ENCODE data around the gene CFAP206.
"Not testable (repeated sequence)": the region's sequence is repeated elsewhere in the genome, so short reads cannot be mapped to it uniquely, and the experiment has no call there.

The CFAP206 gene

DNA sequence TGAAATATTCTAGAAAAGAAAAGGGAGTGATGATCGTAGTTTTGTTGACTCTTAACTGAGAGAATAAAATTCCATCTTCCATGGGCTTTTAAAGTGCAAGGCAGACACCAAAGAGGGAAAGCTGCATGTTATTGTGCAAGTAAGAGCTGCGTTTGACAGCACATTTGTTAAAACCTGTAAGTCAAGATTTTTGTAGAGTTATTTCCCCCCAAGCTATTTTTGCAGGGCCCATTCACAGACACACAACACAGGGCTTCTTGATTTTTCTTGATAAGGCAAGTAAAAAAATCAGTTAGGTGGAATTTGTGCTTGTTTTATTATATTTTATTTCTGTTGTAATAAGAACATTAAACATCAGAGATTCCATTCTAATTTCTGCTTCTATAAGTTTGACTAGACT, 13.8 kb downstream of the CFAP206 start:
- DNase-seq = no peak

DNA sequence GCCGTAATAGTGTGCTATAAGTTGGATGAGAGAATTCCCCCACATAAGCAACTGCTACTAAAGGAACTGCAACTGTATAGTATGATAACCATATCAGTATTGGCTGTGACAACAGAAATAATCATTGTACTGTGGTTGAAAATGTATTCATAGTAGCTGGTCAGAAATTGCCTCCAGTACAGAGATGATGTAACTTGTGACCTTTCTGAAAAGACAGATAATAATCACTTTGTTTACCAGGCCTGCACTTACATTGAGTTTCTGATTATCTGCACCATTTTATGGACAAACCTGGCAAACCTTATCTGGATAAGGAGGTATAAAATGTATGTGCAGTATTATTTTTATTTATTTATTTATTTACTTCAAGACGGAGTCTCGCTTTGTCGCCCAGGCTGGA, 19.0 kb downstream of the CFAP206 start:
- no peak for DNase-seq

DNA sequence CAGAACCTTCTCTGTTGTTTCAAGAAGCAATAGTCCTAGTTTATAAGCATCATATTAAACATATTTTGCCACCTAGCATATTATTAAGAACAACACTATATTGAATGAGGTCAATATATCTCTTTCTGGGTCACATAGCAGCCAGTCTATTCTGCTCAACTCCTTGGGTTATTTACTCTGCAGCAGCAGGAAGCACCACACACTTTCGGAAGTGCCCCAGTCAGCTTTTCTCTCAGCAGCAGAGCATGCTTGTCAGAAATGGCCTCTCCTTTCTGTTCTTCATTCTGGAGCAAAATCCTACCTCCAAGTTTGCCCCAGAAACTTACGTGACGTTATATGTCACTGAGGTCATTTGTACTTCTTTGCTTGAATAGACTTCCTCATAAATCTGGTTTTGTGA, 22.7 kb downstream of the CFAP206 start:
- DNase-seq = no peak

DNA sequence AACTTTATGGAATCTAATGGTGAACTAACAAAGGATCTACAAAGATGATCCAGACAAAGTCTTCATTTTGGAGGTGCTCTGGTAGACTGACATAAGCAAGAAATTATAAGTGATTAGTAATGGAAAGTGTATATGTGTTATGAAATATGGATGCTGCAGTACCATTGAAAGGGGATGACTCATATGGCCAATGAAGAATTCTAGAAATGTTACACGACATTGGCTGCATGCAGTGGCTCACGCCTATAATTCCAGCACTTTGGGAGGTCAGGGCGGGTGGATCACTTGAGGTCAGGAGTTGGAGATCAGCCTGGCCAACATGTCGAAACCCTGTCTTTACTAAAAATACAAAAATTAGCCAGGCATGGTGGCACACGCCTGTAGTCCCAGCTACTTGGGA, 23.5 kb downstream of the CFAP206 start:
- no peak for DNase-seq

- no peak for DNase-seq
Measured at GRCh38 chr6:87436435-87436834, 28.7 kb downstream of the CFAP206 start.

DNA sequence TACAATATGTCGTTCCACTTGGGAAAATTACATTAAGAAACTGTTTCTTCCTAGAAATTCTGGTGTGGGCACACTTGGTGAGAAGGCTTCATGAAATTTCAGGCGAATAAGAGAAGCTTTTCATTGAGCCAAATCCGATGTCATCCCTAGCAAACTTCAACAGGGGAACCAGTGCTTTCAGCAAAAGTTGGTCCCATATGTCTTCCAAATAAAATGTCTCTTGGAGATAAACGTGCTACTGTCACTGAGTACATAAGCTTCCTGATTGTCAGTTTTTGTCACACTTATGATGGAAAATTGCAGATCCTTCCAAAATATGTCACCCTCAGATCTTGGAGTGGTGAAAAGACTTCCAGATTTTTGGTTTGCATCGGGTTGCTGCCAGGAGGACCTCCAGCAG, 33.9 kb downstream of the CFAP206 start:
- DNase-seq = no peak

GRCh38 chr6:87444362-87444761, 36.6 kb downstream of the CFAP206 start:
- DNase-seq = no peak

DNA sequence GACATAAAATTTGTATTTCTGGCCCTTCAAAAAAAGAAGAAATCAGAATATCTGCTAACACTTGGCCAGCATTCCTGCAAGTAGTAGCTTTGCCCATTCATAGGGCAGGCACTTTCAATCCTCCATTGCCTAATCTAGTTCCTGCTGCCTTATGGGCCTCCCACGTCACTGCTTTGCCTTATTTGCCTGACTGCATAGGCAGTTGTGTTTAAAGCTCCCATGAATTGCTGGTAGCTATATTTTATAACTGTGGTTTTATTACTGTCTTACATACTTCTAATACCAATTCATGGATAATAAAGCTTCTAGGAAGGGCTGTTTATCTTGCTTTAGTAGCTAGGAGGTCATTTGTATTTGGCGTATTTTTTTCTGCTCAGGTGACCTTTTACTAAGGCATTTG, 57.3 kb downstream of the CFAP206 start:
- DNase-seq = no peak

DNA sequence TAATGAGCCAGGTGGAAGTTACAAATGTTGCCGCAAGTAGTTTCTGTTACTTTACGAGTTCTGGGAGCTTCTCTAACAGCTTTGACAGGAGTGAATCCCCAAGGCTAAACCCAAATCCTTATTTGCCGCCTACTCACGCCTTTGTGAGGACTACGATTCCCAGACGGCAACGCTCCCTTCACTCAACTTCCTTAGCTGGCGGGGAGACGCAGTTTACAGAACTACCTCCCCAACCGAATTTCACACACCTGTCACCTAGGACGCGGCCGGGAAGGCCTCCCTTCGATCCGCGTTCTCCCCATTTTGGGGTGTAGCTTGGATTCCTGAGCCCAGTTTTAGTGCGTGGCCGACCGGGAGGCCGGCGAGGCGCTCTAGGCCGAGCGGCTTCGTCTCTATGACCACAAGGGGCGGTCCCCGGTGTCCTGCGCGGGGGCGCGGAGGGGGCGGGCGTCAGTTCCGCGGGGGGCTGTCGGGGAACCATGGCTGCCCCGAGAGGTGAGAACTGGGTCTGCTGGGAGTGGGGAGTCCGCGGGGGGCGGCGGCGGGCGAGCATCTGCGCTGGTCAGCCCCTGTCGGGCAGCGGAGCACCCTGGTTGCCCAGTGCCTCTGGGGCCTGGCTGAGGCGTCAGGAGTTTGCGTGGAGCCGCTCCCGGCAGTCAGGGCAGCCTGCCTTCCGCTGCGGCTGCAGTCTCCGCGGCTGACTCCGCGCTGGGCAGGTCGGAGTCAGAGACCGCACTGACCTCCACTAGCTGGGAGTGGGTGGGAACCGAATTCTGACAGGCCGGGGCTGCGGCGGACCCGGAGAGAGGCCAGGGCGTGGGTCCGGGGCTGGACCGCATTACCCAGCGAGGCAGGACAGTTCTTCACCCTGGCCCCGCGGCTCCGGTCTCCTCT, 65.0 kb downstream of the CFAP206 start, which contains the start of gene SLC35A1:
Gene SLC35A1 (plus strand): TSS at position 450 of the 894 bp plus-strand sequence. CDS start 30 bp downstream, at position 480.
- DNase-seq = peak; percentile 75

GRCh38 chr6:87473419-87473903, 65.7 kb downstream of the CFAP206 start:
- DNase-seq = peak; percentile 60

DNA sequence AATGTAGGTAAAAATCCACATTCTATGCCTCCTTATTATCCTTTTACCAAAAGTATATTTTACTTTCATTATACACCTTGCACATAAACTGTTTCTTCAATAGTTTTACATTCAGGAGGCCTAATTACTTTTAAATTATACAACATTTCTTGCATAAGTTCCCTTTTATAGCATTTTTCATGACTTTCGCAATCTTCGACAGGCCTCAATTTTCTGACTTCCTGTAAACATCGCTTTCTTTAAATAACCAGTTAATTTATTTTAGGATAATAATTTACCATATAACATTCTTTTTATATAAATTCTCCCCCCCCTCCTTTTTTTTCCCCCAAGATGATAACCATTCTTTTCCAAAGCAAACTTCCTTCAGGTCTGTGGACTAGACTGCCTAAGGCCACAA, 74.2 kb downstream of the CFAP206 start:
- no peak for DNase-seq

DNA sequence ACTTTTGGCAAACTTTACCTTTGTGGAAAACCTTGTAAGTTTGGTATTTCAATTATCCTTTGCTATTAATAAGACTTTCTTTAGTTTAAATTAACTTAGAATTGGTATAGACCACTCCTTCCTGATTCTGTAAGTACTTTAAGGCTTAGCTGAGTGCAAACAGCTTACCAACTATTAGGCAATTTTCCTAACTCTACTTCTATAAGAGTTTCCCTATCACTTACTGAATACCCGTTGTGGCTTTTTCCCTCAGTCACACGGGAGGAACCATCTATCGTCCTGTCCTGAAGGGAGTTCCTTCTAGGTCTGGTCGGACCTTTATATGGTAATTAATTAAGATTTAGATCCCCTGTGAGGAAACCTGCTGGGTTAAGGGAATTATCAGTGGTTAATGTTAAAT, 74.6 kb downstream of the CFAP206 start:
- no peak for DNase-seq

DNA sequence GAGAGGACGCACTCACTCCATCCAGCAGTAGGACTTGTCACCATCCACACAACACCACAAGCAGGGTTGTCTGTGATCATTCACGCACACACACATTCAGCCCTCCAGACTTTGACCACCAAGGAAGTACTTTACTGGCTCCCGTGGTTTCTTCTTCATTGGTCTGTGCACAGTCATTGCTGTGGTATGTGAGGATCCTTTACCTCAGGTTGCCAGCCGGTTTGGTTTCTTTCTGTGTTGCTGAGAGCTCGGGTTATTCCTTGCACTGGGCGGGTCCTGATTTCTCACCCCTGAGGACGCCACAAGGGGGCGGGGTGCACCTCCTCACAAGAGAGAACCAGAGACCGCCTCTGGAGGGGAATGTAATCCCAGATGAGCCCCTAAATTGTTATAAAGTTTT, 76.2 kb downstream of the CFAP206 start:
- DNase-seq = no peak

GRCh38 chr6:87484491-87484890, 76.7 kb downstream of the CFAP206 start:
- DNase-seq = no peak

DNA sequence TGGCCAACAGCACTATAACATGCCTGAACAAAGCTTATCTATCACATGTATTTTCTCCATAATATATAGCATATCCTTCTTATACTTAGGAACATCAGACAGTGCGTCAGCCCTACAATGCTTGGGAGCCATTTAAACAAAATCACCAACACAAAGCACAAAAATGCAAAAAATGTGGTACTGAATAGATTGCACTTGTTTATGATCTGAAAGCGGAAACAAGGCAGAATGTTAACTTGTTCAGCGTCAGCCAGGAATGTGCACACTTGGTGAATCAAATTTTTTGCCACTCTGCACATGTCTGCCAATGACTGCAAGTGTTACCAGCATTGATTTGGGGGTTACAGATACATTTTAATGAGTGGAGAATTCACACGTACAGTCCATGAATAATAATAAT, 79.8 kb downstream of the CFAP206 start:
- DNase-seq = no peak

GRCh38 chr6:87489326-87489725, 81.6 kb downstream of the CFAP206 start:
- not testable (repeated sequence) for DNase-seq

GRCh38 chr6:87494761-87495422, 87.1 kb downstream of the CFAP206 start:
- no peak for DNase-seq

DNA sequence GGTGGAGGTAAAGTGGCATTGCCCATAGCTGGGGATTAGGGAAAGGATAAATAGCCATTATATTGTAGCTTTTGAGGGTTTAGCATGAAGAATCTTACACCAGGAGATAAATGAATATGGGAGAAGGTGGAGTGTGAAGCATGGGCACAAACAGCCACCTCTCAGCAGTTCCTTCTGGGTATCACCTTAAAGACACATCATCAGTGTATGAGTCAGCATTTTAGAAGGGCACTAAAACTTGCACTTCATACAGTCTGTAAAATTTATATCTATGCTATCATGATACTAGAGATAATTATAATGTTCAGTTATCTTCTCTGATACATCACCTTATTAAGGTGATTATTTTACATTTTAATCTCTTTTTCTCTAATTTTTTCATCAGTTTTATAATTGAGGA, 90.3 kb downstream of the CFAP206 start:
- DNase-seq = no peak

- DNase-seq = no peak
Measured at GRCh38 chr6:87501809-87502572, 94.2 kb downstream of the CFAP206 start.

DNA sequence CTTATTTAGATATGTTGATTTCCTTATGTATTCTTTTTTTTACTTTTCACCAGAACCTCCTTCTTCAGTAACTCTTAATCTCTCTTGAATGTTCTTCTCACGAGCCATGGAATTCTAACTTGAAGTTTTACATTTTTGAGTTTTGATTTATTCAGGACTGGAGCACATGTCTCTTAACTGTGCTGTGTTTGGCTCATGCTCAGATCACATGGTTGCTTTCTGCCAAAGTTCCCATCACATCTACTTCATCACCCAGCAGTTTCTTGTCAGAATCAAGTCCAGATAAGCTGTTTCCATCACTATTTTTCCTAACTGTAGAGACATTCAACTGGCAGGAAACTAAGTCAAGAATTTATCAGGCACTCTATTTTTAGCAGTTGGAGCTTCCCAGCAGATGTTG, 96.7 kb downstream of the CFAP206 start:
- DNase-seq = no peak
